ENCODE data around the gene ITGB4. TPM values are rescaled to one million over a fixed set of nuclear protein-coding genes. Genes with fewer than 3 reads are reported as not detected.
A peak's percentile ranks its signal among the peaks of the same experiment; 100 is the strongest.

Gene ITGB4
- total RNA-seq, 1 experiment from 2014 or later = 5.3 TPM

- H3K14ac ChIP-seq (ENCODE audit: insufficient read depth, low read length) = no peak overlapping the region
- no peak overlapping the region for H2BK5ac ChIP-seq (ENCODE audit: insufficient read length, low read length)
- H4K5ac ChIP-seq (ENCODE audit: insufficient read length, low read depth, low read length) = no peak overlapping the region
- H3K79me2 ChIP-seq (ENCODE audit: insufficient read depth, low read length) = peaks cover 5% of the 10 kb centered on the region; the same call in 1 of the 2 replicates
- TF ChIP-seq CTCF (conservative IDR thresholded peaks at IDR 0.05) = no peak
- WGBS (ENCODE audit: extremely low coverage, insufficient read length, low lambda C conversion rate) = no CpG with 5 or more reads among the region's 4 CpGs
- H2BK15ac ChIP-seq (ENCODE audit: low read depth, low read length) = no peak overlapping the region
- H3T11ph ChIP-seq (ENCODE audit: low read length) = no peak overlapping the region
- no peaks in the 10 kb centered on the region for H3K9me3 ChIP-seq (ENCODE audit: control insufficient read depth, low read depth, low read length)
- Mint-ChIP-seq H3K4me3 (no peak overlapping the region), H3K36me3 (ENCODE audit: insufficient read depth in 1 of 3, low read depth in 3 of 3) (peaks cover 9 to 48% (median 34%) of the 10 kb centered on the region in 3 experiments; a peak in 6 of 7 replicates), H3K4me1 (no peaks in the 10 kb centered on the region), H3K27ac (peak overlapping the region in 1 of 3 experiments; percentile 55; a peak in 2 of 7 replicates), H3K9me3 (no peaks in the 10 kb centered on the region), H3K27me3 (ENCODE audit: low read depth) (no peaks in the 10 kb centered on the region)
- H2BK12ac ChIP-seq (ENCODE audit: insufficient read length, low read depth, low read length) = no peak overlapping the region
- H4K20me1 ChIP-seq (ENCODE audit: control insufficient read depth, insufficient read depth, insufficient read length) = no peaks in the 10 kb centered on the region
- no peak overlapping the region for H3K9ac ChIP-seq (ENCODE audit: extremely low read depth, insufficient read length, low read length)
- no peaks in the 10 kb centered on the region for H3K4me1 ChIP-seq (ENCODE audit: insufficient read depth, low read length)
- no peak overlapping the region for H3K27ac ChIP-seq (ENCODE audit: insufficient read length, low read depth, low read length)
- no peak overlapping the region for H3K4me2 ChIP-seq (ENCODE audit: insufficient read depth, insufficient read length, low read length)
- H4K8ac ChIP-seq (replicated peaks; ENCODE audit: insufficient read length, low read depth, low read length) = no peak overlapping the region
- no peak overlapping the region for H4K91ac ChIP-seq (ENCODE audit: insufficient read length, low read depth, low read length)
- DNase-seq = no peak
- H3K23ac ChIP-seq (ENCODE audit: insufficient read length, low read depth, low read length) = no peak overlapping the region
- no peak overlapping the region for H2AK5ac ChIP-seq (ENCODE audit: insufficient read length, low read length)
- no peak overlapping the region for H3K56ac ChIP-seq (ENCODE audit: insufficient read length, low read depth, low read length)
- no peak overlapping the region for H3K4ac ChIP-seq (ENCODE audit: low read depth, low read length)
- H3K27me3 ChIP-seq (ENCODE audit: insufficient read depth, low read length) = no peaks in the 10 kb centered on the region
- H3K23me2 ChIP-seq (ENCODE audit: insufficient read length, low read depth, low read length, poor library complexity, severe bottlenecking) = no peaks in the 10 kb centered on the region
- H2BK20ac ChIP-seq (ENCODE audit: low read depth, low read length, poor library complexity, severe bottlenecking) = no peak overlapping the region
- no peak overlapping the region for H2AFZ ChIP-seq (ENCODE audit: low read length)
- peaks cover 14% of the 10 kb centered on the region for H3K79me1 ChIP-seq (ENCODE audit: insufficient read depth, low read depth, low read length, poor library complexity, severe bottlenecking)
- no peak overlapping the region for H3K18ac ChIP-seq (ENCODE audit: insufficient read length, low read depth, low read length)
- no peak overlapping the region for H2BK120ac ChIP-seq (ENCODE audit: low read depth, low read length, poor library complexity, severe bottlenecking)
Measured at GRCh38 chr17:75799402-75799801, 78.1 kb downstream of the ITGB4 start.
